Lower lobe of right lung (tissue), 2 donors: Measurements from ENCODE around the gene SRRM2. TPM values are rescaled to one million over a fixed set of nuclear protein-coding genes. Genes with fewer than 3 reads are reported as not detected.

Source experiments
- ATAC-seq, 2 donors: fragments of 200-7000 bp; cut with Tn5 transposase; one replicate each; pipeline ENCODE4 v1.9.1; 2020 to 2022; ENCODE audit warnings: mild to moderate bottlenecking in 2 of 2, moderate library complexity in 2 of 2
- DNase-seq: peaks from one replicate; pipeline ENCODE4 v3.0.0-alpha.2; 2020
- H3K27ac ChIP-seq: fragments of 200-600 bp; one replicate; pipeline ENCODE4 v1.8.0; 2022
- H3K27me3 ChIP-seq: fragments of 200-600 bp; one replicate; pipeline ENCODE4 v1.8.0; 2022; ENCODE audit warnings: low read depth
- H3K36me3 ChIP-seq: fragments of 200-600 bp; one replicate; pipeline ENCODE4 v1.8.0; 2022; ENCODE audit warnings: mild to moderate bottlenecking
- H3K4me1 ChIP-seq: fragments of 200-600 bp; one replicate; pipeline ENCODE4 v1.8.0; 2022
- H3K4me3 ChIP-seq: fragments of 200-600 bp; one replicate; pipeline ENCODE4 v1.8.0; 2022; ENCODE audit warnings: mild to moderate bottlenecking
- H3K9me3 ChIP-seq: fragments of 200-600 bp; one replicate; pipeline ENCODE4 v1.8.0; 2022
- CTCF ChIP-seq: fragments of 200-600 bp; IDR thresholded peaks from one replicate; pipeline ENCODE4 v1.8.0; 2022; ENCODE audit warnings: antibody characterized with exemption, mild to moderate bottlenecking
- intact Hi-C: fragments of 100-400 bp; cut with DNase I; formaldehyde crosslinking; loops from one replicate; pipeline ENCODE4 v1.11.0; 2022
- total RNA-seq: library from RNA; stranded (reverse); fragmentation: NEBNext Ultra II Directional; extraction: Animal tissue kit (Norgen Biotek cat#: 25700); gene quantifications from one replicate; pipeline ENCODE4 v1.2.1, GENCODE V29; 2021
- donor health status: DM: no; HTN: yes; CAD: no; lungs with severe emphysema.

Gene SRRM2
- total RNA-seq, 1 donor from 2014 or later: 659 TPM

- Histone ChIP-seq H3K4me1 (no peaks in the 10 kb centered on the region), H3K9me3 (no peaks in the 10 kb centered on the region), H3K27me3 (peaks cover 5% of the 10 kb centered on the region), H3K4me3 (no peak overlapping the region), H3K27ac (no peak overlapping the region), H3K36me3 (no peaks in the 10 kb centered on the region)
- DNase-seq (no peak), ATAC-seq (no peak)
- intact Hi-C loops: no loop called here
- no peak for TF ChIP-seq CTCF
Observed at GRCh38 chr16:2738615-2739014, 13.8 kb upstream of the SRRM2 start.

GRCh38 chr16:2739625-2740430 lies 12.6 kb upstream of the SRRM2 start:
- no peaks in the 10 kb centered on the region for H3K4me1 ChIP-seq
- no peak for TF ChIP-seq CTCF
- no peaks in the 10 kb centered on the region for H3K36me3 ChIP-seq
- no peak overlapping the region for H3K4me3 ChIP-seq
- intact Hi-C loops: no loop called here
- DNase-seq: peak; percentile 32
- H3K27ac ChIP-seq: no peak overlapping the region
- H3K9me3 ChIP-seq: no peaks in the 10 kb centered on the region
- ATAC-seq: no peak
- H3K27me3 ChIP-seq: peaks cover 5% of the 10 kb centered on the region

GRCh38 chr16:2740476-2740875 lies 12.0 kb upstream of the SRRM2 start:
- H3K27ac ChIP-seq: no peak overlapping the region
- H3K9me3 ChIP-seq: no peaks in the 10 kb centered on the region
- no peak for TF ChIP-seq CTCF
- ATAC-seq (no peak), DNase-seq (peak; percentile 20)
- no peaks in the 10 kb centered on the region for H3K4me1 ChIP-seq
- H3K27me3 ChIP-seq: peaks cover 5% of the 10 kb centered on the region
- H3K4me3 ChIP-seq: no peak overlapping the region
- intact Hi-C loops: no loop called here
- no peaks in the 10 kb centered on the region for H3K36me3 ChIP-seq

GRCh38 chr16:2741168-2741567 lies 11.3 kb upstream of the SRRM2 start:
- Histone ChIP-seq H3K27ac (no peak overlapping the region), H3K4me3 (no peak overlapping the region), H3K9me3 (no peaks in the 10 kb centered on the region), H3K36me3 (no peaks in the 10 kb centered on the region), H3K27me3 (peaks cover 5% of the 10 kb centered on the region), H3K4me1 (no peaks in the 10 kb centered on the region)
- ATAC-seq (no peak), DNase-seq (peak; percentile 18)
- intact Hi-C loops: no loop called here
- no peak for TF ChIP-seq CTCF

- H3K4me3 ChIP-seq: no peak overlapping the region
- H3K27ac ChIP-seq: no peak overlapping the region
Observed at GRCh38 chr16:2742323-2743006, 10.0 kb upstream of the SRRM2 start.

More at GRCh38 chr16:2742323-2743006, 10.0 kb upstream of the SRRM2 start:
- ATAC-seq (no peak), DNase-seq (peak; percentile 40)
- intact Hi-C loops: no loop called here
- Histone ChIP-seq H3K27me3 (no peaks in the 10 kb centered on the region), H3K4me1 (no peaks in the 10 kb centered on the region), H3K36me3 (no peaks in the 10 kb centered on the region), H3K9me3 (no peaks in the 10 kb centered on the region)
- no peak for TF ChIP-seq CTCF
